Neutrophil (primary cell): ENCODE measurements around the gene FOXK1.

Experiments
- H3K27ac ChIP-seq: fragments of 200-600 bp; sonication (generic); 2 replicates; pipeline ENCODE4 v1.5.1; 2016; ENCODE audit warnings: mild to moderate bottlenecking, moderate library complexity
- H3K27me3 ChIP-seq: fragments of 200-600 bp; sonication (generic); 2 replicates; pipeline ENCODE4 v1.6.0; 2016; ENCODE audit warnings: mild to moderate bottlenecking
- H3K36me3 ChIP-seq: fragments of 200-600 bp; sonication (generic); 2 replicates; pipeline ENCODE4 v1.5.1; 2017
- H3K4me1 ChIP-seq, 2 experiments: fragments of 200-600 bp in 1 of 2; sonication (generic) in 1 of 2; 1 replicate in 1 of 2; 2 replicates in 1 of 2; pipeline versions ENCODE4 v1.5.1 to v1.6.1; 2013 to 2016; ENCODE audit warnings: low read depth in 1 of 2, low read length in 1 of 2, mild to moderate bottlenecking in 1 of 2, moderate library complexity in 1 of 2; ENCODE audit not compliant: control insufficient read depth in 1 of 2, insufficient read depth in 1 of 2
- H3K4me3 ChIP-seq, 2 experiments: fragments of 200-600 bp in 1 of 2; sonication (generic) in 1 of 2; 1 replicate in 1 of 2; 2 replicates in 1 of 2; pipeline ENCODE4 v1.5.1; 2013 to 2016; ENCODE audit warnings: low read depth in 1 of 2, low read length in 1 of 2, mild to moderate bottlenecking in 1 of 2, moderate library complexity in 1 of 2
- H3K9me3 ChIP-seq: fragments of 200-600 bp; sonication (generic); 2 replicates; pipeline ENCODE4 v1.5.1; 2016
- CTCF ChIP-seq: fragments of 200-600 bp; sonication (generic); IDR thresholded peaks from 2 replicates; pipeline ENCODE4 v1.5.1; 2016; ENCODE audit warnings: antibody characterized with exemption

Gene FOXK1

DNA sequence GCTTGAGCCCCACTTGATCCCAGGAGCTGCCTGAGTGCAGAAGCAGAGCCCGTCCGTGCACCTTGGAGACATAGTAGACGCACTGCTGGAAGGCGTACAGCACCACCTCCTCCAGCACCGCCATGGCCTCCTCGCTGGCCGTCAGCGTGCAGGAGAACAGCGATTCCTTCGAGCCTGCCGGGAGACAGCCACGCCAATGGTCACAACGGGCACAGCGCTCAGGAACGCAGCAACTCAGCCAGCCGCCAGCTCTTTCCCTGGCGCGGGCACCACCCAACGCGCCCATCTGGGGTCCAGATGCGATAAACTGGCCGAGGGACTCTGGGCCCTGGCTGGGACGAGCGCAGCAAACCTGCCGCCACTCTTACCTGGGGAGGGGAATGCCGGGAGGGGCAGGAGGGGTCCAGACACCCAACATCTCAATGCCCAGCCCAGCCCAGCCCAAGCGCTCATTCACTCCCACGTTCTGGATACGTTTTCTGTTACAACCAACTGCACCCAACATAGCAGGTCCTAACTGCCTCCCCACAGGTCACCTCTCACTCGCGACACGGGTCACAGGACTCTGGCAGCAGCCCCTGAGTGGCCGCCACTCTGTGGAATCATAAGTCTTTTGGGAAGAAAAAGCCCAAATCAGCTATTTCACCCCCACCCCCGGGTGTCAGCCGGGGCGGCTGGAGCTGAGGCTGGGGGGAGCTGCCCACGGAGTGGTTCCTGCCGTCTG lies 135.2 kb downstream of the FOXK1 start:
- Histone ChIP-seq H3K27ac (no peak overlapping the region), H3K4me3 (no peak overlapping the region), H3K36me3 (no peaks in the 10 kb centered on the region), H3K27me3 (peaks cover 31% of the 10 kb centered on the region), H3K4me1 (no peaks in the 10 kb centered on the region), H3K9me3 (no peaks in the 10 kb centered on the region)
- no peak for TF ChIP-seq CTCF

DNA sequence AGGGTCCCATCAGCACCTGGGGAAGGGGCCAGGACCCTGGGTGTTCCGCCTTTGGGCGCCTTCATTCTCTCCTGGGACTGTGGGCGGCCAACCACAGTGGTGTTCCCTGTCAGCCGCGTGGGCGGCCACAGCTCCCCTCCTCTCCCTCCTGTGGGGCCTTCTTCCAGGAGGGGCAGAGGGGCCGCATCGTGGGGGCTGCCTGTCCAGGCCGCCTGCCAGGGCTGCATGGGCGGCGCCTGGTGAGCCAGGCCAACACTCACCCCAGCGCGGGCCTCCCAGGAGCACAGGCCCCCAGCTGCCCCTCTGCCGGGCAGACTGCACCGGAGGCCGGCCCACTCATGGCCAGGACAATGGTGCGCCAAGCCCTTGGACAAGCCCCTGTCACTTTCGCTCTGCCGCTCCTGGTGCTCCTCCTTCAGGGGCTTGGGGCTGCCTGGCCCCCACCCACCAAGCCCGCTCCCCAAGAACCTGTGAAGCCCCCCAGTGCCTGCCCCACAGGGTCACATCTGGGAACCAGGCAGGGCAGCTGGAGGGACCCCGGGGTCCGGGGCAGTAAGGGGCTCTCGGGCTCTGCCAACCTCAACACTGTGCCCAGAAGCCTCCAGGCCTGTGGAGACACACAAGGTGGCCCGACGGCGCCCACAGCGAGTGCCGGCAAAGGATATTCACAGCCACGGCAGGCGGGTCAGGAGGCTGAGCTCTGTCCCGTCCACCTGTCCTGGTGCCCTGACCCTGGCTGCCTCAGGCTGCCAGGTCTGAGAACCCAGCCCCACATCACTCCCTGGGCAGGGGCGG lies 136.1 kb downstream of the FOXK1 start:
- H3K36me3 ChIP-seq = no peaks in the 10 kb centered on the region
- TF ChIP-seq CTCF = no peak
- H3K27ac ChIP-seq = no peak overlapping the region
- H3K27me3 ChIP-seq = peaks cover 23% of the 10 kb centered on the region
- H3K4me1 ChIP-seq = no peaks in the 10 kb centered on the region
- H3K9me3 ChIP-seq = no peaks in the 10 kb centered on the region
- H3K4me3 ChIP-seq = no peak overlapping the region

- no peak overlapping the region for H3K27ac ChIP-seq
- H3K4me1 ChIP-seq = no peaks in the 10 kb centered on the region
- H3K4me3 ChIP-seq = no peak overlapping the region
- TF ChIP-seq CTCF = no peak
- peaks cover 11% of the 10 kb centered on the region for H3K27me3 ChIP-seq
- H3K36me3 ChIP-seq = no peaks in the 10 kb centered on the region
- H3K9me3 ChIP-seq = no peaks in the 10 kb centered on the region
These were observed 137.7 kb downstream of the FOXK1 start for GRCh38 chr7:4819560-4820404.

- no peaks in the 10 kb centered on the region for H3K4me1 ChIP-seq
- no peak overlapping the region for H3K27ac ChIP-seq
- H3K36me3 ChIP-seq = no peaks in the 10 kb centered on the region
- H3K4me3 ChIP-seq = no peak overlapping the region
- peaks cover 4% of the 10 kb centered on the region for H3K27me3 ChIP-seq
- TF ChIP-seq CTCF = no peak
- no peaks in the 10 kb centered on the region for H3K9me3 ChIP-seq
These were observed 138.4 kb downstream of the FOXK1 start for GRCh38 chr7:4820405-4820966.
